HG02938 (cell line): ENCODE measurements around the gene TESK2.
"Not testable (repeated sequence)": the region's sequence is repeated elsewhere in the genome, so short reads cannot be mapped to it uniquely, and the experiment has no call there.

ENCODE experiments used
- ATAC-seq: cut with Tn5 transposase; IDR thresholded peaks from one replicate; pipeline ENCODE4 v1.9.1; 2021; ENCODE audit warnings: mild to moderate bottlenecking, moderate library complexity; ENCODE audit not compliant: unreplicated experiment

The TESK2 gene

DNA sequence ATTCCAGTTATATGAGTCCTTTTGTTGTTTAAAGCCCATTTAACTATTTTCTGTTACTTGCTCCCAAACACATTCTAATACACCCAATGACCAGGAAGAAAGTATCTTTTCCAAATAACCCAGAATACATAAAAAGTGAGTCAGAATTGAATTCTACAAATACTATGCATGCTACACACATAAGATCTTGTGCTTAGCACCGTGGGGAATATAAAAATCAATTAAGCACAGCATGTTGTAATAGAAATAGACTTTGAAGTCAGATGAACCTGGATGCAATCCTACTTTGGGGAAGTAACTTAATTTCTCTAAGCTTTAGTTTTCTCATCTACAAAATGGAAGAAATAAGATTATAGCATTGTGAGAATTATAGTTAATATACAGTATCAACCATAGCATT lies 110.2 kb downstream of the TESK2 start:
- ATAC-seq: no peak

GRCh38 chr1:45380125-45380524 lies 110.8 kb downstream of the TESK2 start:
- ATAC-seq: no peak

DNA sequence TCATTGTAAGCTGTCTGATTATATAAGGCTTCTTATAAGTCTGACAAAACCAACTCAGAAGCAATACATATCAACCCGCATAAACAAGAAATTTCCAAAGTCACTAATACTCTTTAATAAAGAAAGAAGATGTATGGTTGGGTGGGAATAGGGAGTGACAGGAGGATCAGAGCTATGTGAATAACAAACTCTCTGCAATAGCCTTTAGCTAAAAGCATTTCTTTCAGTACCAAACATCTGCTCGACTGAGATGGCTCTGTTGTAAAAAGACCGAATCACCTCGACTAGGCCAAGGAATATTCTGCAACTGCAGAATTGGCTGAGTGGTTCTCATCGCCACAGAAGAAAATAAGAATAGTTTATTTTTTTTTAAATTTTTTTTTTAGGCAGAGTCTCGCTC lies 111.4 kb downstream of the TESK2 start:
- no peak for ATAC-seq

DNA sequence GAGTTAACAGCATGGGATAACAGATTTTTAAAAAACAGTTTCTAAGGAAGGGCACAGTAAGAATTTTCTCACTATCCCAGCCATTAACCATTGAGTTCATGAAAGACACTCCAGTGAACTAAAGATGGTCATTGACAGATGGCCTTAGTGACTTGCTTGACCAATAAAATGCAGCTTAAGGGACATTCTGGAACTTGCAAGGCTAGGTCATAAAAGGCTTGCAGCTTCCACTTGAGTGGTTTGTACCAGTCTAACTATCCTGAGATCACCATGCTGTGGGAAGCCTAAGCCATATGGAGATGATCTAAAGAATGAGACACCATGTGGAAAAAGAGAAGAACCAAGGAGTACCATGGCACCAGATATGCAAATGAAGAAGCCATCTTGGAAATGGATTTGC lies 112.8 kb downstream of the TESK2 start:
- no peak for ATAC-seq

GRCh38 chr1:45375104-45376090 lies 115.6 kb downstream of the TESK2 start:
- no peak for ATAC-seq

GRCh38 chr1:45373573-45373972 lies 117.4 kb downstream of the TESK2 start:
- no peak for ATAC-seq

DNA sequence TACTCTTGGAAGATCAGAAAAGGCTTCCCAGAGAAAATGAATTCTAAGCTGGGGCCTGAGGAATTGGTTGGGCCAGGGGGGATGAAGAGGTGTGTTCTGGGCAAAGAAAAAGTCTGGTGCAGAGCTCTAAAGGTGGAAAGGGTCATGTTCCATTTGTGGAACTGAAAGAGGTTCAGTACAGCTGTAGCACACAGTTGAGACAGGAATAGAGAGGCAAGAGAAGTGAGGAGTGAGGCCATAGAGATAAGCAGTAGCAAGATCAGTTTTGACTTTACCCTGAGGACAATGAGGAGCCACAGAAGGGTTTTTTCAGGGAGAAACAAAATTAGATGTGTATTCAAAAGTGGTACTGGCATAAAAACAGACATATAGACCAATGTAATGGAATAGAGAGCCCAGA lies 120.4 kb downstream of the TESK2 start:
- no peak for ATAC-seq

- peak; percentile 78 for ATAC-seq
These were observed 125.9 kb downstream of the TESK2 start for GRCh38 chr1:45365051-45365450.

DNA sequence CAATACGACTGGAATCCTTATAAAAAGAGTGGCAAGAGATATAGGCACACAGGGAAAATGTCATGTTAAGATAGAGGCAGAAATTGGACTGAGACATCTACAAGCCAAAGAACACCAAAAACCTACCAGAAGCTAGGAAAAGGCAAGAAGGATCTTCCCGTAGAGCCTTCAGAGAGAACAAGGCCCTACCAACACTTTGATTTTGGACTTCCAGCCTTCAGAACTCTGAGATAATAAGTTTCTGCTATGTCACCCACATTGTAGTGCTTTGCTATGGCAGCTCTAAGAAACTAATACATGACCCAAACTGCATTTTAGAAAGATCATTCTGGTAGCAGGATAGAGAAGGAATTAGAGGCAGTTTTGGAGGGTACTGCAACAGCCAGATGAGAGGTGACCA lies 126.7 kb downstream of the TESK2 start:
- ATAC-seq: no peak

DNA sequence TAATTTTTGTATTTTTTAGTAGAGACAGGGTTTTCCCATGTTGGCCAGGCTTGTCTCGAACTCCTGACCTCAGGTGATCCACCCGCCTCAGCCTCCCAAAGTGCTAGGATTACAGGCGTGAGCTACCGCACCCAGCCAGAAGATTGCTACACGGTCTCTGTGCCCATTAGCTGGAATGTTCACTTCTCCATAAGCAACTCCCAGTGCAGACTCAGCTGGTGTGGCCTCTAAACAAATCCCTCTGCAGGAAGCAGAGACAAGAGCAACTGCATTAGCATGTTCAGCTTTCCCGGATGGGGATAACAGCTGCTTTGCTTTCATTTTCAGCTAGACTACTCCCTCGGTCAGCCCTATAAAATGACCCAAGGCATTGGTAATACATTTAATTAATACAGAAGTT lies 130.0 kb downstream of the TESK2 start:
- not testable (repeated sequence) for ATAC-seq

GRCh38 chr1:45359882-45360513 lies 131.0 kb downstream of the TESK2 start:
- ATAC-seq: no peak

DNA sequence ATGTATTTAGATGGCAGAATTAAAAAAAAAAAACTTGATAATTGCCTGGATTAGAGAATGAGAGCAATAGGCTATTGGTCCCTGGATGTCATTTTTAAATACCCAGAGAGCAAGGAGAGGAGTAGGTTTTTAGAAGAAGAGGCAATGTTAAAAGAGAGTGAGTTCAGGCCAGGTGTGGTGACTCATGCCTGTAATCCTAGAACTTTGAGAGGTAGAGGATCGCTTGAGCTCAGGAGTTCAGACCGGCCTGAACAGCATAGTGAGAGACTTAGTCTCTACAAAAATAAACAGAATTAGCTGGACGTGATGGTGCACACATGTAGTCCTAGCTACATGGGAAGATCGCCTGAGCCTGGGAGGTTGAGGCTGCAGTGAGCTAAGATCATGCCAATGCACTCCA lies 134.8 kb downstream of the TESK2 start:
- ATAC-seq: no peak

DNA sequence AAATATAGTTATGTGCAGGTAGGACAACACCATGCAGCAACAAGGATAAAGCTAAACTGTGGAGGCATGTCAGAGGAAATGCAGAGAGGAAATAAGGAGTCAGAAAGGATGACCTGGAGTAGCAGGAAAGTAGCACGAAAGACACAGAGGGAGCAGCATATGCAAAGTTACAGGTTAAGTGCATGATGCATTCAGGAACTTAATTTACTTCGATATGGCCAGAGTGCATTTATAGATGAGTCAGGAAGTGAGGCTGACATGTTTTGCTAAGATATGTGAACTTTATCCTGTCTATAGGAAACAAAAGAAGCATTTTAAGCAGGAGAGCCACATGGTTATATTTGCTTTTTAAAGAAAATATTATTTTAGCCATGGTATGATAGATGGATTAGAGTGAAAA lies 135.3 kb downstream of the TESK2 start:
- ATAC-seq: no peak

DNA sequence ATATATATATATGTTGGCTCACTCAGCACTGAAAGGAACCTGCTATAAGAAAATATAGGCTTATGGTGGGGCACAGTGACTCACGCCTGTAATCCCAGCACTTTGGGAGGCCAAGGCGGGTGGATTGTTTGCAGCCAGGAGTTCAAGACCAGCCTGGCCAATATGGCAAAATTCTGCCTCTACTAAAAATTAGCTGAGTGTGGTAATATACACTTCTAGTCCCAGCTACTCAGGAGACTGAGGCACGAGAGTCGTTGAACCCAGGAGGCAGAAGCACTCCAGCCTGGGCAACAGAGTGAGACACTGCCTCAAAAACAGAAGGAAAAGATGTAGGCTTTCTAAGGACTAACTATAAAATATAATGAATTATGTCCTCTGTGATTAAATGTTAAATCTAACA lies 136.1 kb downstream of the TESK2 start:
- no peak for ATAC-seq

GRCh38 chr1:45353685-45354084 lies 137.3 kb downstream of the TESK2 start:
- ATAC-seq: no peak

- no peak for ATAC-seq
These were observed 139.5 kb downstream of the TESK2 start for GRCh38 chr1:45351508-45351907.

- ATAC-seq: no peak
These were observed 141.8 kb downstream of the TESK2 start for GRCh38 chr1:45348966-45349677.

DNA sequence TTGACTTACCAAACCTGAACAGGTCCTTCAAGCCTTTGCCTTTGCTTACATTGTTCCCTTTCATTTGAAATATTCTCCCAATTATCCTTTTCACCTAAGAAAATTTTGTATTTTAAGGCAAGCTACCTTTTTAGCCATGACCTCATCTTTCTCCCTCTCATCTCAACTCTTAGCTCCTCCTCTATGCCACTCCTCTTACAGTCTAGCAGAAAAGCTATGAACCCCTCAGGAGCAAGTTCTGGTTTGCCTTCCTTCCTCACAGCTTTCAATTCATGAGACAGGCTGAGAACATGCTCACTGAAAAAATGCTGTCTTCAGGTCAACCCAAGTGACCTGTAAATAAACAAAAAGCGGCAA lies 142.4 kb downstream of the TESK2 start:
- no peak for ATAC-seq

- no peak for ATAC-seq
These were observed 142.9 kb downstream of the TESK2 start for GRCh38 chr1:45348020-45348419.

GRCh38 chr1:45346473-45346872 lies 144.5 kb downstream of the TESK2 start:
- ATAC-seq: no peak

DNA sequence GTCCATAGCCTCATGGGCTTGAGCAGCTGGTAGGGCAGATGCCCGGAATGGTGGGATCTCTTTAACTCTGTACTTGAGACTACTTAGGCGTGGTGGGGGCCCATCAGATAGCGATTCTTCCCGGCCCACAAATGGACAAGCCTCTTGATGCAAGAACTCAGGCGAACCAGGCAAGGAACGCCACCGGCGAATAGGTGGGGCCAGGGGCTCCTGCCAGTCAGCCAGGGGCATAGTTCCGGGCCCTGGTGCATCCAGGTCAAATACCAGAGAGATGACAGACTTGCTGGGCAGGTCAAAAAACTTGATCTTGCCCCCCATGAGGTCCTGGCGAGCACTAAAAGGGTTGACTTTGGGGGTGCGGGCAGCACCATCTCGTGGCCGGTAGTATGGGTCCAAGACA lies 145.9 kb downstream of the TESK2 start:
- no peak for ATAC-seq

DNA sequence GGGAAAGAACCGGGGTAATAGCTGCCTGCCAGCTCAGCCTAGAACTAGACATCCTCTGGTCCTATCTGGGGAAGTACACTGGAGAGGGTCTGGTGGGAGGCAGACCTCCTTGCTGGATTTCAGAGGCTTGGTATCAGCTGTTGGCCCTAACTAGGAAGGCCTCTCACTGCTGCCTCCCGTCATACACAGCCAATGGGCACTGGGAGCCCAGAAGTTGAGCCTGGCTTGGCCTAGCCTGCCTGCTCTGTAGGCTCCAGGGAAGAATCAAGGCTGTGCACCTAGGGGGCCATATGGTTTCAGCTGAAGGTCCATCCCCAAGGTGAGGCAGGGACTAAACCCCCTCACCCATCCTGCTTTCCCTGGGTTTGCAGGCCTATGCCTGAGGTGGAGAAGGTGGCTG lies 146.5 kb downstream of the TESK2 start:
- ATAC-seq: no peak
